Measurements from ENCODE around the gene MAD1L1.
A peak's percentile ranks its signal among the peaks of the same experiment; 100 is the strongest.

The MAD1L1 gene

GRCh38 chr7:1868516-1869165 is 364.1 kb downstream of the MAD1L1 start:
- H2BK15ac ChIP-seq (ENCODE audit: low read depth, poor library complexity, severe bottlenecking) = no peak overlapping the region
- no peak overlapping the region for H3K4ac ChIP-seq (ENCODE audit: low read depth in 1 of 2, low read length in 2 of 2)
- no peak overlapping the region for H4K8ac ChIP-seq (ENCODE audit: low read length)
- no peak overlapping the region for H3K4me2 ChIP-seq (ENCODE audit: low read length, poor library complexity, severe bottlenecking)
- no peak overlapping the region for H3K4me3 ChIP-seq (ENCODE audit: insufficient read depth in 1 of 2, low read depth in 1 of 2, low read length in 2 of 2)
- H3K27ac ChIP-seq (ENCODE audit: low read length, poor library complexity, severe bottlenecking) = no peak overlapping the region
- no peak overlapping the region for H2BK120ac ChIP-seq (ENCODE audit: low read depth, low read length)
- 97% methylated on average over 36 of the region's 36 CpGs for WGBS
- peaks cover 2% of the 10 kb centered on the region for H3K4me1 ChIP-seq (ENCODE audit: control insufficient read depth, insufficient read depth, low read depth, low read length)
- H3K18ac ChIP-seq (ENCODE audit: low read depth in 1 of 2, low read length in 2 of 2) = no peak overlapping the region
- H3K14ac ChIP-seq (ENCODE audit: low read length in 2 of 2) = no peak overlapping the region
- no peaks in the 10 kb centered on the region for H3K9me3 ChIP-seq (ENCODE audit: control insufficient read depth, low read length)
- H3K23ac ChIP-seq (ENCODE audit: low read length in 2 of 2) = no peak overlapping the region
- no peak overlapping the region for H2BK5ac ChIP-seq (ENCODE audit: low read depth, low read length, poor library complexity, severe bottlenecking)
- no peak overlapping the region for H3K9ac ChIP-seq (ENCODE audit: low read length)
- no peak overlapping the region for H2AFZ ChIP-seq (ENCODE audit: low read depth, low read length)
- no peaks in the 10 kb centered on the region for H3K27me3 ChIP-seq (ENCODE audit: control insufficient read depth in 1 of 2, insufficient read depth in 1 of 2, low read length in 2 of 2)
- peaks cover 0 to 28% of the 10 kb centered on the region in 2 experiments for H3K36me3 ChIP-seq (ENCODE audit: control insufficient read depth in 1 of 2, insufficient read depth in 2 of 2, low read depth in 1 of 2, low read length in 2 of 2)
- H3K79me1 ChIP-seq (replicated peaks; ENCODE audit: low read length, poor library complexity, severe bottlenecking) = peaks cover 12% of the 10 kb centered on the region
- H2AK5ac ChIP-seq (ENCODE audit: low read length, severe bottlenecking) = no peak overlapping the region
- no peak overlapping the region for H4K91ac ChIP-seq (ENCODE audit: low read length)
- DNase-seq = no peak
- no peak overlapping the region for H2BK12ac ChIP-seq (ENCODE audit: low read length in 2 of 2)

- no peaks in the 10 kb centered on the region for H3K9me3 ChIP-seq (ENCODE audit: control insufficient read depth, low read length)
- peaks cover 14% of the 10 kb centered on the region for H3K79me1 ChIP-seq (replicated peaks; ENCODE audit: low read length, poor library complexity, severe bottlenecking)
- H4K8ac ChIP-seq (ENCODE audit: low read length) = no peak overlapping the region
- H3K18ac ChIP-seq (ENCODE audit: low read depth in 1 of 2, low read length in 2 of 2) = no peak overlapping the region
- no peak overlapping the region for H3K9ac ChIP-seq (ENCODE audit: low read length)
- no peak overlapping the region for H3K4me2 ChIP-seq (ENCODE audit: low read length, poor library complexity, severe bottlenecking)
- H2BK15ac ChIP-seq (ENCODE audit: low read depth, poor library complexity, severe bottlenecking) = peak overlapping the region; percentile 21
- no peak overlapping the region for H2BK5ac ChIP-seq (ENCODE audit: low read depth, low read length, poor library complexity, severe bottlenecking)
- peaks cover 2% of the 10 kb centered on the region for H3K4me1 ChIP-seq (ENCODE audit: control insufficient read depth, insufficient read depth, low read depth, low read length)
- H2AFZ ChIP-seq (ENCODE audit: low read depth, low read length) = no peak overlapping the region
- H2BK12ac ChIP-seq (ENCODE audit: low read length in 2 of 2) = no peak overlapping the region
- no peak overlapping the region for H3K4ac ChIP-seq (ENCODE audit: low read depth in 1 of 2, low read length in 2 of 2)
- H2BK120ac ChIP-seq (ENCODE audit: low read depth, low read length) = no peak overlapping the region
- no peak overlapping the region for H3K14ac ChIP-seq (ENCODE audit: low read length in 2 of 2)
- 95% methylated on average over 29 of the region's 29 CpGs for WGBS
- H3K27me3 ChIP-seq (ENCODE audit: control insufficient read depth in 1 of 2, insufficient read depth in 1 of 2, low read length in 2 of 2) = no peaks in the 10 kb centered on the region
- H3K4me3 ChIP-seq (ENCODE audit: insufficient read depth in 1 of 2, low read depth in 1 of 2, low read length in 2 of 2) = no peak overlapping the region
- H2AK5ac ChIP-seq (ENCODE audit: low read length, severe bottlenecking) = no peak overlapping the region
- H3K36me3 ChIP-seq (ENCODE audit: control insufficient read depth in 1 of 2, insufficient read depth in 2 of 2, low read depth in 1 of 2, low read length in 2 of 2) = peaks cover 0 to 23% of the 10 kb centered on the region in 2 experiments
- no peak overlapping the region for H3K27ac ChIP-seq (ENCODE audit: low read length, poor library complexity, severe bottlenecking)
- H4K91ac ChIP-seq (ENCODE audit: low read length) = no peak overlapping the region
- no peak overlapping the region for H3K23ac ChIP-seq (ENCODE audit: low read length in 2 of 2)
- DNase-seq = no peak
These were observed 365.1 kb downstream of the MAD1L1 start for GRCh38 chr7:1867370-1868260.

GRCh38 chr7:1866601-1867000 is 366.1 kb downstream of the MAD1L1 start:
- Histone ChIP-seq H3K14ac (ENCODE audit: low read length in 2 of 2) (peak overlapping the region in 1 of 2 experiments; percentile 76), H3K36me3 (ENCODE audit: control insufficient read depth in 1 of 2, insufficient read depth in 2 of 2, low read depth in 1 of 2, low read length in 2 of 2) (peaks cover 0 to 18% of the 10 kb centered on the region in 2 experiments), H2BK120ac (ENCODE audit: low read depth, low read length) (no peak overlapping the region), H2AFZ (ENCODE audit: low read depth, low read length) (no peak overlapping the region), H2BK12ac (ENCODE audit: low read length in 2 of 2) (no peak overlapping the region), H3K4me1 (ENCODE audit: control insufficient read depth, insufficient read depth, low read depth, low read length) (peaks cover 2% of the 10 kb centered on the region), H2BK15ac (ENCODE audit: low read depth, poor library complexity, severe bottlenecking) (no peak overlapping the region), H3K18ac (ENCODE audit: low read depth in 1 of 2, low read length in 2 of 2) (no peak overlapping the region), H3K4me2 (ENCODE audit: low read length, poor library complexity, severe bottlenecking) (no peak overlapping the region), H2AK5ac (ENCODE audit: low read length, severe bottlenecking) (no peak overlapping the region), H3K4ac (ENCODE audit: low read depth in 1 of 2, low read length in 2 of 2) (no peak overlapping the region), H3K9ac (ENCODE audit: low read length) (no peak overlapping the region), H3K4me3 (ENCODE audit: insufficient read depth in 1 of 2, low read depth in 1 of 2, low read length in 2 of 2) (no peak overlapping the region), H3K27me3 (ENCODE audit: control insufficient read depth in 1 of 2, insufficient read depth in 1 of 2, low read length in 2 of 2) (no peaks in the 10 kb centered on the region), H3K27ac (ENCODE audit: low read length, poor library complexity, severe bottlenecking) (no peak overlapping the region), H3K9me3 (ENCODE audit: control insufficient read depth, low read length) (no peaks in the 10 kb centered on the region), H3K79me1 (replicated peaks; ENCODE audit: low read length, poor library complexity, severe bottlenecking) (peaks cover 9% of the 10 kb centered on the region), H2BK5ac (ENCODE audit: low read depth, low read length, poor library complexity, severe bottlenecking) (no peak overlapping the region), H4K91ac (ENCODE audit: low read length) (no peak overlapping the region), H3K23ac (ENCODE audit: low read length in 2 of 2) (no peak overlapping the region), H4K8ac (ENCODE audit: low read length) (no peak overlapping the region)
- no peak for DNase-seq
- 90% methylated on average over 15 of the region's 15 CpGs for WGBS

- Histone ChIP-seq H2BK5ac (ENCODE audit: low read depth, low read length, poor library complexity, severe bottlenecking) (no peak overlapping the region), H3K27me3 (ENCODE audit: control insufficient read depth in 1 of 2, insufficient read depth in 1 of 2, low read length in 2 of 2) (no peaks in the 10 kb centered on the region), H3K9me3 (ENCODE audit: control insufficient read depth, low read length) (no peaks in the 10 kb centered on the region), H3K18ac (ENCODE audit: low read depth in 1 of 2, low read length in 2 of 2) (no peak overlapping the region), H2BK15ac (ENCODE audit: low read depth, poor library complexity, severe bottlenecking) (no peak overlapping the region), H3K4ac (ENCODE audit: low read depth in 1 of 2, low read length in 2 of 2) (no peak overlapping the region), H2AK5ac (ENCODE audit: low read length, severe bottlenecking) (no peak overlapping the region), H2BK12ac (ENCODE audit: low read length in 2 of 2) (no peak overlapping the region), H3K23ac (ENCODE audit: low read length in 2 of 2) (no peak overlapping the region), H3K9ac (ENCODE audit: low read length) (no peak overlapping the region), H3K4me2 (ENCODE audit: low read length, poor library complexity, severe bottlenecking) (no peak overlapping the region), H4K8ac (ENCODE audit: low read length) (no peak overlapping the region), H3K4me3 (ENCODE audit: insufficient read depth in 1 of 2, low read depth in 1 of 2, low read length in 2 of 2) (no peak overlapping the region), H2BK120ac (ENCODE audit: low read depth, low read length) (no peak overlapping the region), H3K36me3 (ENCODE audit: control insufficient read depth in 1 of 2, insufficient read depth in 2 of 2, low read depth in 1 of 2, low read length in 2 of 2) (peaks cover 0 to 18% of the 10 kb centered on the region in 2 experiments), H4K91ac (ENCODE audit: low read length) (no peak overlapping the region), H3K4me1 (ENCODE audit: control insufficient read depth, insufficient read depth, low read depth, low read length) (peaks cover 2% of the 10 kb centered on the region), H3K79me1 (replicated peaks; ENCODE audit: low read length, poor library complexity, severe bottlenecking) (peaks cover 8% of the 10 kb centered on the region), H3K27ac (ENCODE audit: low read length, poor library complexity, severe bottlenecking) (no peak overlapping the region), H3K14ac (ENCODE audit: low read length in 2 of 2) (no peak overlapping the region), H2AFZ (ENCODE audit: low read depth, low read length) (no peak overlapping the region)
- 89% methylated on average over 19 of the region's 19 CpGs for WGBS
- DNase-seq = no peak
These were observed 367.0 kb downstream of the MAD1L1 start for GRCh38 chr7:1865571-1866255.

Data from mesenchymal stem cell (in vitro differentiated cells and primary cell).